Stomach (tissue), 4 donors: ENCODE results near the gene LYRM2.

Source experiments
- POLR2A ChIP-seq, 4 donors: fragments of 450-650 bp; IDR thresholded peaks; one replicate each; pipeline ENCODE4 v1.6.1; 2016; ENCODE audit warnings: antibody characterized with exemption in 4 of 4, control low read depth in 2 of 4, mild to moderate bottlenecking in 1 of 4, moderate library complexity in 1 of 4
- TF ChIP-seq, protein P1 (sequence below), 7 experiments: fragments of 450-650 bp in 4 of 7; fragments of 200-600 bp in 3 of 7; sonication (generic) in 3 of 7; IDR thresholded peaks; one replicate each; pipeline ENCODE4 v1.5.1; 2016 to 2019; ENCODE audit warnings: antibody characterized with exemption in 7 of 7, control low read depth in 2 of 7, mild to moderate bottlenecking in 1 of 7

DNA sequence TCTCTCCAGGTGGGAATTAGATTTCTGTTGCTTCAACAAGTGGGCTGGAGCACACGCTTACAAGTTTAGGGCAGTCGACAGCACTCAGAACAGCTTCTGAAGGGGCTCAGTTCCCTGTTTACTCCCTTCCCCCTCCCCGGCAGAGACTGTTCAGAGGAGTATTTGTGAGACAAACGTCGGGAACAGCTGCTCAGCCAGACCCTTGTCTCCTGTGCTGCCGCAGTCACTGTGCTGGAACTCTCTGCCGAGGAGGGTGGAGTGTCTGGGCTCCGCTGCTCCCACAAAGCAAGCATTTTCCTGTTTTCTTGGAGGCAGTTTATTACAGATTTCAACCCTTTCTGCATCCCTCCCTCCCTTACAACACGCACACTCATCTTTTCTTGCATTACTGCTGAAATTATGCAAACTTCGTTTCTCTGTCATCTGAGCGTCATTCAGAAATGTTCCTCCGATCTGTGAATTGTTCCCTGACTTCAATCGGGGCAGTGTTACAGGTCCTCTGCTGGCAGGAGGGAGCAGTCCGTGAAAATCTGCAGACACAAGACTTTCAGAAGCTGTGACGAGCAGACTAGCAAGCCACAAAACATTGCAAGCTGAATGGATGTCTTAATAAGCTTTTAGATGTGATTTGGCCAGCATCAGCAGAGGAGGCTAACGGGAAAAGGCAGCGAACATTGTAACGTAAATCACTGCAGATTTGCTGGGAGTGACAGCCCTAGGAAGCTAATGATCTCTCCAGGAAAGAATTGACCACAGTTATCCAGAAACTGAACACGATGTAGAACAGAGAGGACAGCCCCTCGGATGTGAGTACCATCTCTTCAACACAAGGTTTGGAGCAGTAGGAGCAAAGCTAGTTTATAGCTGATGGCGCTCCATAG lies 76.2 kb downstream of the LYRM2 start:
- TF ChIP-seq, protein P1, sequence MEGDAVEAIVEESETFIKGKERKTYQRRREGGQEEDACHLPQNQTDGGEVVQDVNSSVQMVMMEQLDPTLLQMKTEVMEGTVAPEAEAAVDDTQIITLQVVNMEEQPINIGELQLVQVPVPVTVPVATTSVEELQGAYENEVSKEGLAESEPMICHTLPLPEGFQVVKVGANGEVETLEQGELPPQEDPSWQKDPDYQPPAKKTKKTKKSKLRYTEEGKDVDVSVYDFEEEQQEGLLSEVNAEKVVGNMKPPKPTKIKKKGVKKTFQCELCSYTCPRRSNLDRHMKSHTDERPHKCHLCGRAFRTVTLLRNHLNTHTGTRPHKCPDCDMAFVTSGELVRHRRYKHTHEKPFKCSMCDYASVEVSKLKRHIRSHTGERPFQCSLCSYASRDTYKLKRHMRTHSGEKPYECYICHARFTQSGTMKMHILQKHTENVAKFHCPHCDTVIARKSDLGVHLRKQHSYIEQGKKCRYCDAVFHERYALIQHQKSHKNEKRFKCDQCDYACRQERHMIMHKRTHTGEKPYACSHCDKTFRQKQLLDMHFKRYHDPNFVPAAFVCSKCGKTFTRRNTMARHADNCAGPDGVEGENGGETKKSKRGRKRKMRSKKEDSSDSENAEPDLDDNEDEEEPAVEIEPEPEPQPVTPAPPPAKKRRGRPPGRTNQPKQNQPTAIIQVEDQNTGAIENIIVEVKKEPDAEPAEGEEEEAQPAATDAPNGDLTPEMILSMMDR (IDR thresholded peaks at IDR 0.05) = no peak
- no peak for TF ChIP-seq POLR2A (IDR thresholded peaks at IDR 0.05)
